ENCODE measurements around the gene NOTCH1.

The NOTCH1 gene

DNA sequence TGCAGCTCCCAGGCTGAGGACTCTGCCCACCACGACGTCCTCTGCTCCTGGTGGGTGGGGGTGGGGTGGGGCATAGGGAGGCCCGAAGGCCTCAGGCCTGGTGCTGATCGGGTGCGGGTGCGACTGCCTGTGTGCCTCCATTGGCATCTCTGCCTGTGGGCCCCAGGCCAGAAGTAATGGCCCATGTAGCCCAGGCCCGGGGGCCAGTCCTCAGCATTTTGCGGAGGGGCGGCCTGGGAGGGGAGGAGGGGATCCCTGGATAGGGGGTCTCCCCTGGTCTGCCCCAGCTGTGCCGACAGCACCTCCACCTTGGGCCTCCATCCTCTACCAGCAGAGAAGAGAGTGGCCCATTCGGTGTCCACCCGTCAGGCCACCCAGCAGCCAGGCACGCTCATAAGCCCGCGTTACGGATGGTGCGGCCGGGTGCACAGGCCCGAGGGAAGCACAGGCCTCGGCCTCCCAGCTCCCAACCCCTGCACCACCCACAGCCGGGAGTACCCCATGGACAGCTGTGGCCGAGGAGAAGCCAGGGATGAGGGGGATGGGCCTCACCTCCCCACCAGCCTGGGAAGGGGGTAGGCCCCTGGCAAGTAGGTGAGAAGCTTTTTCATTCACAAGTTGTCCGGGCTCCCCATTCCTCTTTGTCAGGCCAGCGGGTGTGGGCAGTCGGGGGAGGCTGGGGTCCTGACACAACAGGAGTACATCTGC is 1.8 kb upstream of the NOTCH1 start:
- peak overlapping the region; percentile 87 for H3K4me3 ChIP-seq
- TF ChIP-seq, protein P1, sequence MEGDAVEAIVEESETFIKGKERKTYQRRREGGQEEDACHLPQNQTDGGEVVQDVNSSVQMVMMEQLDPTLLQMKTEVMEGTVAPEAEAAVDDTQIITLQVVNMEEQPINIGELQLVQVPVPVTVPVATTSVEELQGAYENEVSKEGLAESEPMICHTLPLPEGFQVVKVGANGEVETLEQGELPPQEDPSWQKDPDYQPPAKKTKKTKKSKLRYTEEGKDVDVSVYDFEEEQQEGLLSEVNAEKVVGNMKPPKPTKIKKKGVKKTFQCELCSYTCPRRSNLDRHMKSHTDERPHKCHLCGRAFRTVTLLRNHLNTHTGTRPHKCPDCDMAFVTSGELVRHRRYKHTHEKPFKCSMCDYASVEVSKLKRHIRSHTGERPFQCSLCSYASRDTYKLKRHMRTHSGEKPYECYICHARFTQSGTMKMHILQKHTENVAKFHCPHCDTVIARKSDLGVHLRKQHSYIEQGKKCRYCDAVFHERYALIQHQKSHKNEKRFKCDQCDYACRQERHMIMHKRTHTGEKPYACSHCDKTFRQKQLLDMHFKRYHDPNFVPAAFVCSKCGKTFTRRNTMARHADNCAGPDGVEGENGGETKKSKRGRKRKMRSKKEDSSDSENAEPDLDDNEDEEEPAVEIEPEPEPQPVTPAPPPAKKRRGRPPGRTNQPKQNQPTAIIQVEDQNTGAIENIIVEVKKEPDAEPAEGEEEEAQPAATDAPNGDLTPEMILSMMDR (IDR thresholded peaks at IDR 0.05) = no peak
- peak overlapping the region; percentile 97 to 99 for H3K27ac ChIP-seq
- DNase-seq (ENCODE audit: low spot score) = no peak

DNA sequence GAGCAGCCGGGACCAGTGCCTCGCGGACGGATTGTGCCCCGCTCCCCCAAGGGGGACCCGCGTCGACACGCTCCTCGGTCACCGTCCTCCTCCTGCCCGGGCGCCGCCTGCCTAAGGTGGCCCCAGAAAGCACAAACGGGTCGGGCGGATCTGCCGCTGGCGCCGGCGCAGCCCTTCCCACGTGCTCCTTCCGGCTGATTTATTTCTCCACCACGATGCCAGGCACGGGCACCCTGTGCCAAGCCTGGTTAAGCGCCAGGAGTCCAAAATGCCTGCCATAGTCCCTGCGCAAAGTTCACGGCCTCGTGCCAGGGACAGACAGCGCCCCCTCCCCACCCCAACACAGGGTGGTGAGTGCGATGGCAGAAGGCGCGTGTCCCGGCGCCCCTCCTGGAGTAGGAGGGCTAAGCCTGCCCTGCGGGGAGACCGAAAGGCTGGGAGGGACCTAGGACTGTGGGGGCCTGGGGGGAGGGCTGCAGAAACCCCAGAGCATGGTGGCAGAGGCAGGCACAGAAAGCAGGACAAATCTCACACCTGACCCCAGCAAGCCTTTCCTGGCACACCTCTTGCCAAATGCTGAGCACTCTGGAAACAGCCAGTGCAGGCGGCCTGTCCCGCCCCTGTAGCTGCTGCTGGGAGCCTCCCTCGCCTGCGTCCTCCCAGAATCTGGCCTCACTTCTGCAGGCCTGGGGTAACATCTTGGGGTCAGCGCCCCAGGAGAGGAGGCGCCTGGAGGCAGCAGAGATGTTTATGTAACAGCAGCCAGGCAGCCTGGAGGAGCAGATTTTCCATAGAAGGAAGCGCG is 1.1 kb upstream of the NOTCH1 start:
- H3K27ac ChIP-seq = peak overlapping the region; percentile 97 to 99
- TF ChIP-seq, protein P1 (IDR thresholded peaks at IDR 0.05) = no peak
- H3K4me3 ChIP-seq = peak overlapping the region; percentile 87
- DNase-seq (ENCODE audit: low spot score) = peak; percentile 87

DNA sequence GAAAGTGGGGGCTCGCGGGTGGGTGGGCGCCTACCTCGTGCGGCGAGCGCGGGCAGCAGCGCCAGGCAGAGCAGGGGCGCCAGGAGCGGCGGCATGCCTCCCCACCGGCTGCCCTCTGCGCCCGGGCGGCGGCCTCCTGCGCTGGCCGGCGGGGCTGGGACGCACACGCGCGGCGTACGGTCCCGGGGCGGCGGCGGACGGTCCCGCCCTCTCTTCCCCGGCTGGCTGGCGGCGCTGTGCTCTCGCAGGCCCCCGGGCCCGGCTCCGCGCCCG is 220 bp downstream of the NOTCH1 start:
- DNase-seq (ENCODE audit: low spot score) = no peak
- H3K27ac ChIP-seq = peak overlapping the region; percentile 84 to 97
- TF ChIP-seq, protein P1 (IDR thresholded peaks at IDR 0.05) = no peak
- H3K4me3 ChIP-seq = peak overlapping the region; percentile 87

DNA sequence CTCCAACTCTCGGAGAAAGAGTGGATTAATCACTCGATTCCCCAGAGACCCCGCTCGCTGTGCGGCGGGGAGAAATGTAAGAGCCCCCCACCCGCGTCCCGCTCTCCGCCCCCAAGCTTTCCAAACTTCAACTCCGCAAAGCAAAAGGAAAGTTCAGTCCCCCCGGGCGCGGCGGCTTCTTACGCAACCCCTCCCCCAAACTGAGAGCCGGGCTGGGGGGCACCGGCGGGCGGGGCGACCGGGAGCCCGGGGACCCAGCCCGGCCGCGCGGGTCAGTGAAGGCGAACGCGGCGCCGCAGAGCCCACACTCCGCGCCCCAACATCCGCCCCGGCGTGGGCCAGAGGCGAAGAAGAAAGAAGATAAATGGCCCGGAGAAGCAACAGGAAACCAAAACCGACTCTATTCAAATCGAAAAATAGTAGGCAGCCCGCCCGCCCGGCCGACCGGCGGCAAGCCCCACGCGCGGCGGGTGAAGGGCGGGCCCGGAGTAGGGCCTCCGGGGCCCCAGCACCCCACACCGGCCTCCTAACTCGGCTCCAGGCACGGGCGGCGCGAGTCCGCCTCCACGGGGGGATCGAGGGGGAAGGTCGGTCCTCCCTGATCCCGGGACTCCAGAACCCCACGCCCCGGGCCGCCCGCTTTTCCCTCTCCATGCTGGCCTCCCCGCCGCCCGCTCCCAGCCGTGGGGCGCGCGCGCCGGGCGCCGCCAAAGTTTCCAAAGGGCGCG is 720 bp downstream of the NOTCH1 start:
- Histone ChIP-seq H3K4me3 (peak overlapping the region; percentile 87), H3K27ac (peak overlapping the region; percentile 84 to 97)
- TF ChIP-seq, protein P1 (IDR thresholded peaks at IDR 0.05) = no peak
- DNase-seq (ENCODE audit: low spot score) = no peak

DNA sequence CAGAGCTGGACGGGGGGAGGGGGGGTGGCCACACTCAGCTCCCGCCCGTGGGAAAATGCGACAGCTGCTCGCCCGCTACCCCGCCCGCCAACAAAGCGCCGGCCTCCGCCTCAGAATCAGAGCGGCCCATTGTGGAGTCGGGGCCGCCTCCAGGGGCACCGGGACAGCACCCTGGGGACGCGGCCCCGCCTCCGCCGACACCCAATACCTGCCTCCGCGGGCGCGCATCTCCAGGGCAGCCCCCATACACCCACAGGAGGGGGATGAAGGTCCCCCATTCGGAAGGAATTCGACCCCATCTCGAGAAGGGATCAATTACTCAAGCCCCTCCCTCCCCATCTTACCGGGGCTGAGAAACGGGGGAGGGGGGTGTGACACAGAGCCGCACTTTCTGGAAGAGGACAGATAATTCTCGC is 1.3 kb downstream of the NOTCH1 start:
- TF ChIP-seq, protein P1 (IDR thresholded peaks at IDR 0.05) = no peak
- DNase-seq (ENCODE audit: low spot score) = no peak
- H3K27ac ChIP-seq = peak overlapping the region; percentile 84 to 97
- peak overlapping the region; percentile 87 for H3K4me3 ChIP-seq

DNA sequence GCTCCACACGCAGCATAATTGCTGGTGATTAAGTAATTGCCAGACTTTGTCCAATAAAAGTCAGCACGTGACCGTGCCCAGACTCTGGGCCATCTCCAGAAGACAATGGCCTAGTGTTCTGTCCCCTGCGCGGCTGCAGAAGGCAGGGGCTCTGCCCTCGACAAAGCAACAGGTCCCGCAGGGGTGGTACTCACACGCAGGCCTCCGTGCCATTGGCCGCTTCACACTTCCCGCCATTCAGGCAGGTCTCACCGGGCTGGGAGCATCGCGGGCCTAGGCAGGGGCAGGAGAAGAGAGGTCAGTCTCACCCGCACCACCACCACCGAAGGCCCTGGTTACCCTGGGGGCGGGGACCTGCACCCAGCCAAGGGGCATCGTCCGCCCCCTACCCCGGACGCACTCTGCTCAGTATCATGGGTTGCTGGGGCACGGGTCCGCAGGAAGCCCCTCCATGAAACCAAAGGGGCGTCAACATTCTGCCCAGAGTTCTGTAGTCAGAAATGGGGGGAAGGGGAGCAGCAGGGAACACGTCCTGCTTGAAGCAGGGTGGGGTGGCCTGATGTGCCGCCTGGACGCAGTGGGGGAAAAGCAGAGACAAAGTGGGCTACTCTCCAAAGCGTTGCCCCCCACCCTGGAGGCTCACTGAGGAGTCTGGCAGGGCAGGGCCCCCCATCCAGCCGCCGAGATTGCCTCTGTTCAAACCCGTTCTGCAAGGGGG is 1.9 kb downstream of the NOTCH1 start:
- no peak for DNase-seq (ENCODE audit: low spot score)
- H3K27ac ChIP-seq = peak overlapping the region; percentile 84 to 97
- TF ChIP-seq, protein P1 (IDR thresholded peaks at IDR 0.05) = no peak
- peak overlapping the region; percentile 87 for H3K4me3 ChIP-seq

All from coronary artery (tissue), 2 donors.